ENCODE measurements around the gene ABCA7.

ABCA7 gene

GRCh38 chr19:1054102-1055027 is 14.5 kb downstream of the ABCA7 start:
- Histone ChIP-seq H3K27me3 (ENCODE audit: control insufficient read depth, low read length) (no peaks in the 10 kb centered on the region), H3K9me2 (replicated peaks; ENCODE audit: control insufficient read depth, low read length) (no peaks in the 10 kb centered on the region)

GRCh38 chr19:1055028-1055425 is 15.1 kb downstream of the ABCA7 start:
- Histone ChIP-seq H3K4me3 (ENCODE audit: low read length) (no peak overlapping the region), H3K27ac (ENCODE audit: low read depth, low read length) (no peak overlapping the region), H3K36me3 (ENCODE audit: control insufficient read depth, low read length) (peaks cover 17% of the 10 kb centered on the region), H3K9me3 (ENCODE audit: control insufficient read depth, insufficient read depth, low read length) (no peaks in the 10 kb centered on the region), H3K27me3 (ENCODE audit: control insufficient read depth, low read length) (no peaks in the 10 kb centered on the region), H4K20me1 (ENCODE audit: control insufficient read depth, insufficient read depth, low read depth, low read length) (no peaks in the 10 kb centered on the region), H3K9me2 (replicated peaks; ENCODE audit: control insufficient read depth, low read length) (no peaks in the 10 kb centered on the region), H3F3A (ENCODE audit: control insufficient read depth, insufficient read depth) (no peaks in the 10 kb centered on the region), H3K4me2 (ENCODE audit: low read length) (no peak overlapping the region), H3K79me2 (ENCODE audit: control insufficient read depth, low read length) (no peaks in the 10 kb centered on the region), H3K4me1 (ENCODE audit: control insufficient read depth, low read length) (peaks cover 10% of the 10 kb centered on the region; the same call in 1 of the 2 replicates)
- TF ChIP-seq CTCF (IDR thresholded peaks at IDR 0.05; ENCODE audit: low read depth, low read length, poor library complexity, severe bottlenecking) (no peak), EZH2phosphoT487 (IDR thresholded peaks at IDR 0.05; ENCODE audit: borderline replicate concordance, low read length) (no peak)

More at GRCh38 chr19:1054102-1055027, 14.5 kb downstream of the ABCA7 start:
- Histone ChIP-seq H3F3A (ENCODE audit: control insufficient read depth, insufficient read depth) (no peaks in the 10 kb centered on the region), H3K4me1 (ENCODE audit: control insufficient read depth, low read length) (peaks cover 10% of the 10 kb centered on the region; the same call in 1 of the 2 replicates), H3K4me3 (ENCODE audit: low read length) (no peak overlapping the region), H3K79me2 (ENCODE audit: control insufficient read depth, low read length) (no peaks in the 10 kb centered on the region), H4K20me1 (ENCODE audit: control insufficient read depth, insufficient read depth, low read depth, low read length) (no peaks in the 10 kb centered on the region), H3K36me3 (ENCODE audit: control insufficient read depth, low read length) (peaks cover 17% of the 10 kb centered on the region), H3K9me3 (ENCODE audit: control insufficient read depth, insufficient read depth, low read length) (no peaks in the 10 kb centered on the region), H3K27ac (ENCODE audit: low read depth, low read length) (no peak overlapping the region), H3K4me2 (ENCODE audit: low read length) (no peak overlapping the region)
- TF ChIP-seq CTCF (IDR thresholded peaks at IDR 0.05; ENCODE audit: low read depth, low read length, poor library complexity, severe bottlenecking) = no peak

- H3K9me3 ChIP-seq (ENCODE audit: control insufficient read depth, insufficient read depth, low read length) = no peaks in the 10 kb centered on the region
- no peak for TF ChIP-seq EZH2phosphoT487 (IDR thresholded peaks at IDR 0.05; ENCODE audit: borderline replicate concordance, low read length)
- TF ChIP-seq CTCF (IDR thresholded peaks at IDR 0.05; ENCODE audit: low read depth, low read length, poor library complexity, severe bottlenecking) = no peak
- no peak overlapping the region for H3K4me3 ChIP-seq (ENCODE audit: low read length)
- H3K36me3 ChIP-seq (ENCODE audit: control insufficient read depth, low read length) = peaks cover 17% of the 10 kb centered on the region
- H3K27ac ChIP-seq (ENCODE audit: low read depth, low read length) = no peak overlapping the region
- H3F3A ChIP-seq (ENCODE audit: control insufficient read depth, insufficient read depth) = no peaks in the 10 kb centered on the region
- H3K4me2 ChIP-seq (ENCODE audit: low read length) = no peak overlapping the region
- H3K27me3 ChIP-seq (ENCODE audit: control insufficient read depth, low read length) = no peaks in the 10 kb centered on the region
- H4K20me1 ChIP-seq (ENCODE audit: control insufficient read depth, insufficient read depth, low read depth, low read length) = no peaks in the 10 kb centered on the region
- H3K79me2 ChIP-seq (ENCODE audit: control insufficient read depth, low read length) = no peaks in the 10 kb centered on the region
- H3K4me1 ChIP-seq (ENCODE audit: control insufficient read depth, low read length) = peaks cover 10% of the 10 kb centered on the region; the same call in 1 of the 2 replicates
- H3K9me2 ChIP-seq (replicated peaks; ENCODE audit: control insufficient read depth, low read length) = no peaks in the 10 kb centered on the region
Measured at GRCh38 chr19:1055886-1056620, 16.1 kb downstream of the ABCA7 start.

Data from DOHH2 (cell line).